ENCODE measurements around the gene ABCB8.

The ABCB8 gene

DNA sequence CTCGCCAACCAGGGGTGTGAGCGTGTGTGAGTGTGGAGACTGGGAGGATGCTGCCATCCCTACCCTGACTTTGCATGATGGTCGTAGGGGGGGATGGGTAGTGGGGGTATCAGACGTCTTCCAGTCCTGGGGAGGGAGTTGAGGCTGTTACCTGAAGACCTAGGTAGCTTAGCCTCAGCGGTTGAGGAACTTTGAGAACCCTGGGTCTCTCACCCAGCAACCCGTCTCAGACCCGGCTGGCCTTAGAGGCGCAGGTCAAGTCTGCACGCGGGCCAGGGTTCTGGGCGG, 33.8 kb downstream of the ABCB8 start:
- Histone ChIP-seq H3K27me3 (ENCODE audit: insufficient read depth, low read length) (no peaks in the 10 kb centered on the region), H2AFZ (ENCODE audit: low read depth, low read length) (no peak overlapping the region), H3K36me3 (ENCODE audit: insufficient read depth, low read length) (peaks cover 27% of the 10 kb centered on the region), H3K9me3 (ENCODE audit: low read length) (no peaks in the 10 kb centered on the region), H3K4me3 (ENCODE audit: low read length) (no peak overlapping the region), H3K4me1 (ENCODE audit: insufficient read depth, low read length) (peaks cover 25% of the 10 kb centered on the region)

DNA sequence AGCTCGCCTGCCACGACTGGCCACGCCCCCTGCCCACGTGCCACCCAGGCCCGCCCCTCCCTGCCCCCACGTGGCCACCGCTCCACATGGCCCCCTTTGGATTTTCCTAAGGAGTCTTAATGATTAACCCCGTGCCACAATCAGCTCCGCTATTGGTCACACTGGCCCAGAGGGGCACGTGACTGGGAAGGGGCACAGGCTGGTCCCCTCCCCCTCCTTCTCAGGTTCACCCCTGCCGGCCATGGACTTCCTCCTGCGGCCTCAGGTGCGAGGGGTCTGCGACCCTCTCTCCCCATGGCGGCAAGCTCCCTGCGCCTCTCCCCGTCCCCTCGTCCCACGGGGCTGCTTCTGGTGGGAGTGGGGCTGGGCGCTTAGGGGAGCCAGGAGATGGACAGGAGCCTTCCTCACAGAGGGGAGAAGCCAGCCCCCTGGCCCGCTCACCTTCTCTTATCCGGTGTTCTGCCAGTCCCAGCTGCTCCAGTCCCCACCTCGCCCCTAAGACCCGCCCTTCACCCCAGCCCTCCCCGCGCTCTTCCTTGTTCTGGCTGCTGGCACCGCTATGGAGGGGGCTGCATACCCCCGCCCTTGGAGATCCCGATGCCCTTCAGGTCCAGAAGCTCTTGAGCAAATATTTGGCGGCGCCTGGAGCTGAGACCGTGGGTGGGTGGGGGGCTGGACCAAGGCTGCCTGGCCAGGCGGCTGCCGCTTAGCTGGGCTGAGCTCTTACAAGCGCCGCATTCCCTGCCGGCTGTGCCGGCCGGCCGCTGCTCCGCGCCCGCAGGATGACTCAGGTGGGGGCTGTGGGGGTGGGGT, 34.4 kb downstream of the ABCB8 start:
- peaks cover 32% of the 10 kb centered on the region for H3K36me3 ChIP-seq (ENCODE audit: insufficient read depth, low read length)
- H3K9me3 ChIP-seq (ENCODE audit: low read length) = no peaks in the 10 kb centered on the region
- peaks cover 23% of the 10 kb centered on the region for H3K4me1 ChIP-seq (ENCODE audit: insufficient read depth, low read length)
- no peak overlapping the region for H2AFZ ChIP-seq (ENCODE audit: low read depth, low read length)
- H3K4me3 ChIP-seq (ENCODE audit: low read length) = no peak overlapping the region
- H3K27me3 ChIP-seq (ENCODE audit: insufficient read depth, low read length) = no peaks in the 10 kb centered on the region

DNA sequence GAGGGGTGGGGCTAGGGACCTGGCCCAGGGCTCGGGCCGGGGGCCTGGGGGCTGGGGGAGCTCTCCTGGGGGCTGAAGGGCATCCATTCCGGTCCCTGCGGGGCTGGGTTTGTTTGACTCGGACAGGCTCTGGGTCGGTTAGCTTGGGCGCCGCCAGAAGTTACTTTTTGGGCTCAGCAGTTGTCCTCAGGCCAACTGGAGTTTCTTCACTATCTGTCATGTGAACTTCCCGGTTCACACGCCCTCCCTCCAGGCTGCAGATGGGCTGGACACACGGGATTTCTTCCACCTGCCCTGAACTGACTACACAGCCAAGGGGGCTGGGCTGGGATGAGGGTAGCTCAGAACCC, 34.9 kb downstream of the ABCB8 start:
- Histone ChIP-seq H3K36me3 (ENCODE audit: insufficient read depth, low read length) (peaks cover 36% of the 10 kb centered on the region), H3K9me3 (ENCODE audit: low read length) (no peaks in the 10 kb centered on the region), H3K4me3 (ENCODE audit: low read length) (no peak overlapping the region), H3K4me1 (ENCODE audit: insufficient read depth, low read length) (peaks cover 23% of the 10 kb centered on the region), H2AFZ (ENCODE audit: low read depth, low read length) (no peak overlapping the region), H3K27me3 (ENCODE audit: insufficient read depth, low read length) (no peaks in the 10 kb centered on the region)

DNA sequence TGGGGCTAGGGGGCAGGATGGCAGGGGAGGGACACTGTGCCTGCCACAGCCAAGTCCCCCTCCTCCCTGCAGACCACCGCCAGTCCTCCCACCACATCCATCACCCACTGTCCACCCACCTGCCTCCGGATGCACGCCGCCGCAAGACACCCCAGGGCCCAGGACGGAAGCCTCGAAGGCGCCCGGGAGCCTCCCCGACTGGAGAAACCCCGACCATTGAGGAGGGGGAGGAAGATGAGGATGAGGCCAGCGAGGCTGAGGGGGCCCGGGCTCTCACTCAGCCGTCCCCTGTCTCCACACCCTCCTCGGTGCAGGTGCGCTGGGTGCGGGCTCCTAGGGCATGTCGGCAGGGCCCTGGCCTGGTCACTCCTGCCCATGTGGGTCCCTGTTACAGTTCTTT, 36.2 kb downstream of the ABCB8 start:
- H3K27me3 ChIP-seq (ENCODE audit: insufficient read depth, low read length) = no peaks in the 10 kb centered on the region
- H3K4me3 ChIP-seq (ENCODE audit: low read length) = no peak overlapping the region
- H3K36me3 ChIP-seq (ENCODE audit: insufficient read depth, low read length) = peaks cover 44% of the 10 kb centered on the region
- no peaks in the 10 kb centered on the region for H3K9me3 ChIP-seq (ENCODE audit: low read length)
- no peak overlapping the region for H2AFZ ChIP-seq (ENCODE audit: low read depth, low read length)
- H3K4me1 ChIP-seq (ENCODE audit: insufficient read depth, low read length) = peaks cover 13% of the 10 kb centered on the region

DNA sequence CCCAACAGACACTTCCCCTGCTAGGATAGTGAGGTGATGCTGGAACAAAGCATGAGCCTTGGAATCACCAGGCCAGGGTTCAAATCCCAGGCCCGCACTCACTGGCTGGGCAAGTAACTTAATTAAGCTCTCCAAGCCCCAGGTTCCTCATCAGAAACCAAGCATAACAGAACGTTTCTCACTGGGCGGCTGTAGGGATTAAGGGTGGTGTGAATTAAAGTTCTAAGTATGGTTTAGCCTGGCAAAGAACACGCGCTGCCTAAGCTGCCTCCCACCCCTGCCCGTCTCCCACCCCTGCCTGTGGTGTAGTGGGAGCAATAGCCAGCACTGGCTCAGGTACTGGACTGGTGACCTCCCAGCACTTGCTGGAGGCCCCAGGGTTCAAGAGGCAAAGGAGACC, 36.7 kb downstream of the ABCB8 start:
- Histone ChIP-seq H3K27me3 (ENCODE audit: insufficient read depth, low read length) (no peaks in the 10 kb centered on the region), H3K4me1 (ENCODE audit: insufficient read depth, low read length) (peaks cover 13% of the 10 kb centered on the region), H3K4me3 (ENCODE audit: low read length) (no peak overlapping the region), H3K9me3 (ENCODE audit: low read length) (no peaks in the 10 kb centered on the region), H2AFZ (ENCODE audit: low read depth, low read length) (no peak overlapping the region), H3K36me3 (ENCODE audit: insufficient read depth, low read length) (peaks cover 50% of the 10 kb centered on the region)

DNA sequence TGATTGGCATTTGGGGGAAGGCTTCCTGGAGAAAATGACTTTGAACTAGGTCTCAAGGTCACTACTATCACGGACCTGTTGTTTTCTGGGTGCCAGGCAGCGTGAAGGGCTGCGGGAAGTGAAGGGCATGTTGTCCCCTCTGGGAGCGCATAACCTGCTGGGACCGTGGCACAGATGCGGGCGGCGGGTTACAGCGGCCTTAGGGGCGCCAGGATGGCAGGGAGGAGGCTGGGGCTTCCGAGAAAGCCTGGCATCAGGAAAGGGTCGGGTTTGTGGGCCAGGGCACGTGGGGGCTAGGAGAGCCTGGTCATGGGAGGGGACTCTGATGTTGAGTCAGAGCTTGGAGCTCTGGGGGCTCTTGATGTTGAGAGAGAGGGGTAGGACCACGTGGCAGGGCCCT, 37.3 kb downstream of the ABCB8 start:
- Histone ChIP-seq H3K4me1 (ENCODE audit: insufficient read depth, low read length) (peaks cover 10% of the 10 kb centered on the region), H3K9me3 (ENCODE audit: low read length) (no peaks in the 10 kb centered on the region), H2AFZ (ENCODE audit: low read depth, low read length) (no peak overlapping the region), H3K4me3 (ENCODE audit: low read length) (no peak overlapping the region), H3K27me3 (ENCODE audit: insufficient read depth, low read length) (no peaks in the 10 kb centered on the region), H3K36me3 (ENCODE audit: insufficient read depth, low read length) (peaks cover 55% of the 10 kb centered on the region)

DNA sequence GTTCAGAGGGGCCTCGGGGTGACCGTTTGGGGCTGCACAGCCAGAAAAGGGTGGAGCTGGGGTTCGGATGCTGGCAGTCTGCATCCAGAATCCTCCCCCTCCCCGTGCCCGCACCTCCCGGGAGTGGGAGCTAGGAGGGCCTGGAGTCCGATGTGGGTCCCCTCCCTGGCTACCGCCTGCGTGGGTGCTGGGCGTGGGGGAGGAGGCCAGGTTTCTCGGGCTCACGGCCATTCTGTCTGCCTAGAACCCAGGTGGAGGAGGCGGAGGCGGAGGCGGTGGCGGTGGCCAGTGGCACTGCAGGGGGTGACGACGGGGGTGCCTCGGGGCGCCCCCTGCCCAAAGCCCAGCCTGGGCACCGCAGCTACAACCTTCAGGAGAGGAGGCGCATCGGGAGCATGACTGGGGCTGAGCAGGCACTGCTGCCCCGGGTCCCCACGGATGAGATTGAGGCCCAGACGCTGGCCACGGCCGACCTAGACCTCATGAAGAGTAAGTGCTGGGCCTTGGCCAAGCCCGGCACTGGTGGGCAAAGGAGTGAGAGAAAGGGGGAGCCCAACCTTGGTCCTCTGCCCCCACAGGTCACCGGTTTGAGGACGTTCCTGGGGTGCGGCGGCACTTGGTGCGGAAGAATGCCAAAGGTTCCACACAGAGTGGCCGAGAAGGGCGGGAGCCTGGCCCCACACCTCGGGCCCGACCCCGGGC, 38.2 kb downstream of the ABCB8 start:
- Histone ChIP-seq H3K9me3 (ENCODE audit: low read length) (no peaks in the 10 kb centered on the region), H3K27me3 (ENCODE audit: insufficient read depth, low read length) (no peaks in the 10 kb centered on the region), H3K36me3 (ENCODE audit: insufficient read depth, low read length) (peaks cover 62% of the 10 kb centered on the region), H3K4me3 (ENCODE audit: low read length) (no peak overlapping the region), H3K4me1 (ENCODE audit: insufficient read depth, low read length) (peaks cover 1% of the 10 kb centered on the region), H2AFZ (ENCODE audit: low read depth, low read length) (no peak overlapping the region)

DNA sequence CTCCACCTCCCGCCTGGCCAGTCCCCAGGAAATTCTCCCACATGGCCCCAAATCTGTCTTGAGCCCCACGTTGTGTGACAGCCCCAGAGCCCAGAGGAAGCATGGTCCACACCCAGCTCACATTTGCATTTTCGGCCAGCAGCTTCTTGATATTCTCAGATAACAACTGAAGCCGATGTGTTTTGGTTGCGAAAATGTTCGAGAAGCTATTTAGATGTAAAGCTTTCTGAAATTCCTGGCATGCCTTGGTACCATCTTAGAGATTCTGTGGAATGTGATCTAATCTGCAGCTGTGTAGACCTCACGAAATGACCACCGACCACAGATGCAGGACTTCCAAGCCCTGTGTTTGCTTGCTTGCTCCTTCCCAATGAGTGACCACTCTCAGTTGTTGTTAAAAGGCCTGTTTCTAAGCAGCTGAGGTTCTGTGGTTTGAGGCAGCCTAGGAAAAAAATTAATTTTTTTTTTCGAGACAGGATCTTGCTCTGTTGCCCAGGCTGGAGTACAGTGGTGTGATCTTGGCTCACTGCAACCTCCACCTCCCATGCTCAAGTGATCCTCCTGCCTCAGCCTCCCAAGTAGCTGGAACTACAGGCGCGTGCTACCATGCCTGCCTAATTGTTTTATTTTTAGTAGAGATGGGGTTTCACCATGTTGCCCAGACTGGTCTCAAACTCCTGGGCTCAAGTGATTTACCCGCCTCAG, 40.0 kb downstream of the ABCB8 start:
- H3K27me3 ChIP-seq (ENCODE audit: insufficient read depth, low read length) = no peaks in the 10 kb centered on the region
- no peaks in the 10 kb centered on the region for H3K4me1 ChIP-seq (ENCODE audit: insufficient read depth, low read length)
- H3K36me3 ChIP-seq (ENCODE audit: insufficient read depth, low read length) = peaks cover 68% of the 10 kb centered on the region
- H2AFZ ChIP-seq (ENCODE audit: low read depth, low read length) = no peak overlapping the region
- no peak overlapping the region for H3K4me3 ChIP-seq (ENCODE audit: low read length)
- H3K9me3 ChIP-seq (ENCODE audit: low read length) = no peaks in the 10 kb centered on the region

DNA sequence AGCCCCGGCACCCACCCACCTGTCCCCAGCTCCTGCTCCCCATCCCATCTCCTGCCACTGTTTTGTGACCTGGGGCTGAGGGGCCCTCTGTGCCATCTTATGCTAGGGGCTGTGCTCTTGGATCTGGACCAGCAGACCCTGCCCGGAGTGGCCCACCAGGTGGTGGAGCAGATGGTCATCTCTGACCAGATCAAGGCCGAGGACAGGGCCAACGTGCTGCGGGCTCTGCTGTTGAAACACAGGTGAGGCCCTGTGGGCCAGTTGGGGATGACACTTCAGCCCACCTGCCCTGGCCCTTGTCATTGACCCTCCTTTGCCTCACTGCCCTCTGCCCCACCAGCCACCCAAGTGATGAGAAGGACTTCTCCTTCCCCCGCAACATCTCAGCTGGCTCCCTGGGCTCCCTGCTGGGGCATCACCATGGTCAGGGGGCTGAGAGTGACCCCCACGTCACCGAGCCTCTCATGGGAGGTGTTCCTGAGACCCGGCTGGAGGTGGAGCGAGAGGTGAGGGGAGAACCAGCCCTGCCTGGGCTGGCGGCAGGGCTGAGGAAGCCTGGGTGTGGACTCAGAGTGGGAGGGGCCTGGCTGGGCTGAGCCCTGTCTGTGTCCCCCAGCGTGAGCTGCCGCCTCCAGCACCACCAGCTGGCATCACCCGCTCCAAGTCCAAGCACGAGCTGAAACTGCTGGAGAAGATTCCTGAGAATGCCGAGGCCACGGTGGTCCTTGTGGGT, 41.8 kb downstream of the ABCB8 start:
- Histone ChIP-seq H3K36me3 (ENCODE audit: insufficient read depth, low read length) (peaks cover 68% of the 10 kb centered on the region), H3K4me1 (ENCODE audit: insufficient read depth, low read length) (no peaks in the 10 kb centered on the region), H3K27me3 (ENCODE audit: insufficient read depth, low read length) (no peaks in the 10 kb centered on the region), H2AFZ (ENCODE audit: low read depth, low read length) (no peak overlapping the region), H3K9me3 (ENCODE audit: low read length) (no peaks in the 10 kb centered on the region), H3K4me3 (ENCODE audit: low read length) (no peak overlapping the region)

DNA sequence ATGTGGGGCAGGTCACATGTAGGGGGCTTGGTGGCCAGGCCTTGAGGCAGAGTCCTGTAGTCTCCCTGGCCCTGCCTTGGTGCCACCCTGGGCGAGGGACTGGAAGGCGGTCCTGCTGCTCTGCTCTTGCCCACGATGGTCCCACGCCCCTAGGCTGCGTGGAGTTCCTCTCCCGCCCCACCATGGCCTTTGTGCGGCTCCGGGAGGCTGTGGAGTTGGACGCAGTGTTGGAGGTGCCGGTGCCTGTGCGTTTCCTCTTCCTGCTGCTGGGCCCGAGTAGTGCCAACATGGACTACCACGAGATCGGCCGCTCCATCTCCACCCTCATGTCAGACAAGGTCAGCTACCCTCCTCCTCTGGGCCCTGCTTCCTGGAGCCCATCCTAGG, 42.3 kb downstream of the ABCB8 start:
- Histone ChIP-seq H3K27me3 (ENCODE audit: insufficient read depth, low read length) (no peaks in the 10 kb centered on the region), H2AFZ (ENCODE audit: low read depth, low read length) (no peak overlapping the region), H3K9me3 (ENCODE audit: low read length) (no peaks in the 10 kb centered on the region), H3K4me3 (ENCODE audit: low read length) (no peak overlapping the region), H3K4me1 (ENCODE audit: insufficient read depth, low read length) (no peaks in the 10 kb centered on the region), H3K36me3 (ENCODE audit: insufficient read depth, low read length) (peaks cover 67% of the 10 kb centered on the region)

DNA sequence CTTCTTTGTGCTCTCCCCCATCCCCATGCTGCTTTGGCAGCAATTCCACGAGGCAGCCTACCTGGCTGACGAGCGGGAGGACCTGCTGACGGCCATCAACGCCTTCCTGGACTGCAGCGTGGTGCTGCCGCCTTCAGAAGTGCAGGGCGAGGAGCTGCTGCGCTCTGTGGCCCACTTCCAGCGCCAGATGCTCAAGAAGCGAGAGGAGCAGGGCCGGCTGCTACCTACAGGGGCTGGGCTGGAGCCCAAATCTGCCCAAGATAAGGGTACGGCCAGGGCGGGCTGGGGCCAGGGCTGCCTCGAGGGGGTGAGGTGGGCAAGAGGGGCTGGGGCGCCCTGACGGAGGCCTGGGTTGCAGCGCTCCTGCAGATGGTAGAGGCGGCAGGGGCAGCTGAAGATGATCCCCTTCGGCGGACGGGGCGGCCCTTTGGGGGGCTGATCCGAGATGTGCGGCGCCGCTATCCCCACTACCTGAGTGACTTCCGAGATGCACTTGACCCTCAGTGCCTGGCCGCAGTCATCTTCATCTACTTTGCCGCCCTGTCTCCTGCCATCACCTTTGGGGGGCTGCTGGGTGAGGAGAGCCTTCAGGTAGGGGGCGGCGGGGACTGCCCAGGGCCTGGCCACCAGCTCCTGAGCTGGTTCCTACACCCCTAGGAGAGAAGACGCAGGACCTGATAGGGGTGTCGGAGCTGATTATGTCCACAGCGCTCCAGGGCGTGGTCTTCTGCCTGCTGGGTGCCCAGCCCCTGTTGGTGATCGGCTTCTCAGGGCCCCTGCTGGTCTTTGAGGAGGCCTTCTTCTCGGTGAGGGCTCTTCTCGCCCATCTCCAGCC, 43.0 kb downstream of the ABCB8 start:
- Histone ChIP-seq H3K36me3 (ENCODE audit: insufficient read depth, low read length) (peaks cover 64% of the 10 kb centered on the region), H3K4me1 (ENCODE audit: insufficient read depth, low read length) (no peaks in the 10 kb centered on the region), H3K9me3 (ENCODE audit: low read length) (no peaks in the 10 kb centered on the region), H3K27me3 (ENCODE audit: insufficient read depth, low read length) (no peaks in the 10 kb centered on the region), H2AFZ (ENCODE audit: low read depth, low read length) (no peak overlapping the region), H3K4me3 (ENCODE audit: low read length) (no peak overlapping the region)

DNA sequence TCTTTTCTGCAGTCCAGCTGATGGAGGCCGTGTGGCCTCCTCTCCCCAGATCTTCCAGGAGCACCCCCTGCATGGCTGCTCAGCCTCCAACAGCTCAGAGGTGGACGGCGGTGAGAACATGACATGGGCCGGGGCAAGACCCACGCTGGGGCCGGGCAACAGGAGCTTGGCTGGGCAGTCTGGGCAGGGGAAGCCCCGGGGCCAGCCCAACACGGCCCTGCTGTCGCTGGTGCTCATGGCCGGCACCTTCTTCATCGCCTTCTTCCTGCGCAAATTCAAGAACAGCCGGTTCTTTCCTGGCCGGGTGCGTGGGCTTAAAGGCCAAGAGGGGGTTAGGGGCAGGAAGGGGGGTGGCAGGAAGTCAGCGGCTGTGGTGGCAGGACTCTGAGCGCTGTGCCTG, 45.7 kb downstream of the ABCB8 start:
- H3K36me3 ChIP-seq (ENCODE audit: insufficient read depth, low read length) = peaks cover 47% of the 10 kb centered on the region

More for the DNA sequence above, 45.7 kb downstream of the ABCB8 start:
- Histone ChIP-seq H3K4me1 (ENCODE audit: insufficient read depth, low read length) (peaks cover 6% of the 10 kb centered on the region), H3K27me3 (ENCODE audit: insufficient read depth, low read length) (no peaks in the 10 kb centered on the region), H3K4me3 (ENCODE audit: low read length) (no peak overlapping the region), H3K9me3 (ENCODE audit: low read length) (no peaks in the 10 kb centered on the region), H2AFZ (ENCODE audit: low read depth, low read length) (no peak overlapping the region)

All from neuron (in vitro differentiated cells).